GM18858 (cell line): ENCODE results near the gene HBG2.

Experiments used
- ATAC-seq: cut with Tn5 transposase; IDR thresholded peaks from one replicate; pipeline ENCODE4 v1.9.1; 2021; ENCODE audit not compliant: unreplicated experiment

The HBG2 gene

DNA sequence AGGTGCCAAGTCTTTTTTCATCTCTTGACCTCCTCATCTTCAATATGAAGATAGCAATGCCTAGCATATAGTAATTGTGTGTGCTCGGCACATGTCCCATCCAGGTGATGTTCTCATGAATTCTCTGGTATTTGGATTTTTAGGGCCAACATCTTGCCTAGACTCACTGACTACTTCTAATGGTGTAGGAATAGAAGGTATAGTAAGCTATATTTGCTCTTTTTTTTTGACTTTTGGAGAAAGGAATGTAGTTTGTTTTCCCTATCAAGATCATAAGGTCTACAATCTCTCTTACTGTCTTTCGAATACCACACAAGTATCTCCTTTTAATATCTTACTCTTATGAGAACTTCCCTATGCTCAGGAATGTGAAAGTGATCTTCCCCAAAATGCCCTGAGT lies 23.5 kb downstream of the HBG2 start:
- ATAC-seq = no peak

- ATAC-seq = no peak
These were observed 24.3 kb downstream of the HBG2 start for GRCh38 chr11:5230266-5230665.

DNA sequence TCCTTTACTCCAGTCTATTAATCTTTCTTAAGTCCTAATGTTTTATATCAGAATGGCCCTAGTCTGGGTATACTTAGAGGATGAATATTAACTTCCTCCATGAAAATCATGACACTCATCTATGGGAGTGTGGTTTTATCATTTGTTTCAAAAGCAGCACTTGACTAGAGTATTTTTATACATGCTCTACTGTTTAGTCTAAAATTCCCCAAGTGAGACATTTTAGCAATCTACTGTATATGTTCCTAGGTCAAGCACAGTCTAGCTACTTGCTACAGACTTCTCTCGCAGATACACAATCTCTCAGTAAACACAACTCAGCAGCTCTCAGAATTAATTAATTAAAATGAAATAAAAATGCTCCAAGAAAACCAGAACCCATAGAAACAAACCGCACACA lies 24.8 kb downstream of the HBG2 start:
- ATAC-seq = no peak

GRCh38 chr11:5229356-5229755 lies 25.2 kb downstream of the HBG2 start:
- ATAC-seq = no peak

- no peak for ATAC-seq
These were observed 26.5 kb downstream of the HBG2 start for GRCh38 chr11:5228124-5228523.

GRCh38 chr11:5227681-5228080 lies 26.9 kb downstream of the HBG2 start:
- no peak for ATAC-seq

DNA sequence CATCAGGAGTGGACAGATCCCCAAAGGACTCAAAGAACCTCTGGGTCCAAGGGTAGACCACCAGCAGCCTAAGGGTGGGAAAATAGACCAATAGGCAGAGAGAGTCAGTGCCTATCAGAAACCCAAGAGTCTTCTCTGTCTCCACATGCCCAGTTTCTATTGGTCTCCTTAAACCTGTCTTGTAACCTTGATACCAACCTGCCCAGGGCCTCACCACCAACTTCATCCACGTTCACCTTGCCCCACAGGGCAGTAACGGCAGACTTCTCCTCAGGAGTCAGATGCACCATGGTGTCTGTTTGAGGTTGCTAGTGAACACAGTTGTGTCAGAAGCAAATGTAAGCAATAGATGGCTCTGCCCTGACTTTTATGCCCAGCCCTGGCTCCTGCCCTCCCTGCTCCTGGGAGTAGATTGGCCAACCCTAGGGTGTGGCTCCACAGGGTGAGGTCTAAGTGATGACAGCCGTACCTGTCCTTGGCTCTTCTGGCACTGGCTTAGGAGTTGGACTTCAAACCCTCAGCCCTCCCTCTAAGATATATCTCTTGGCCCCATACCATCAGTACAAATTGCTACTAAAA lies 27.8 kb downstream of the HBG2 start, which contains the start of gene HBB:
HBB (minus strand) TSS at position 340 of the 579 bp plus-strand sequence; CDS start at position 290, 50 bp downstream.
- ATAC-seq = no peak

- ATAC-seq = no peak
These were observed 29.1 kb downstream of the HBG2 start for GRCh38 chr11:5225480-5225871.

DNA sequence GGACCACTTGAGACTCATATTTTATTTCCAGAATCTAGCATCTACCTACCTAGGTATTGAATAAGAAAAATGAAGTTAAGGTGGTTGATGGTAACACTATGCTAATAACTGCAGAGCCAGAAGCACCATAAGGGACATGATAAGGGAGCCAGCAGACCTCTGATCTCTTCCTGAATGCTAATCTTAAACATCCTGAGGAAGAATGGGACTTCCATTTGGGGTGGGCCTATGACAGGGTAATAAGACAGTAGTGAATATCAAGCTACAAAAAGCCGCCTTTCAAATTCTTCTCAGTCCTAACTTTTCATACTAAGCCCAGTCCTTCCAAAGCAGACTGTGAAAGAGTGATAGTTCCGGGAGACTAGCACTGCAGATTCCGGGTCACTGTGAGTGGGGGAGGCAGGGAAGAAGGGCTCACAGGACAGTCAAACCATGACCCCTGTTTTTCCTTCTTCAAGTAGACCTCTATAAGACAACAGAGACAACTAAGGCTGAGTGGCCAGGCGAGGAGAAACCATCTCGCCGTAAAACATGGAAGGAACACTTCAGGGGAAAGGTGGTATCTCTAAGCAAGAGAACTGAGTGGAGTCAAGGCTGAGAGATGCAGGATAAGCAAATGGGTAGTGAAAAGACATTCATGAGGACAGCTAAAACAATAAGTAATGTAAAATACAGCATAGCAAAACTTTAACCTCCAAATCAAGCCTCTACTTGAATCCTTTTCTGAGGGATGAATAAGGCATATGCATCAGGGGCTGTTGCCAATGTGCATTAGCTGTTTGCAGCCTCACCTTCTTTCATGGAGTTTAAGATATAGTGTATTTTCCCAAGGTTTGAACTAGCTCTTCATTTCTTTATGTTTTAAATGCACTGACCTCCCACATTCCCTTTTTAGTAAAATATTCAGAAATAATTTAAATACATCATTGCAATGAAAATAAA lies 29.8 kb downstream of the HBG2 start:
- ATAC-seq = no peak

GRCh38 chr11:5223686-5224085 lies 30.9 kb downstream of the HBG2 start:
- no peak for ATAC-seq

DNA sequence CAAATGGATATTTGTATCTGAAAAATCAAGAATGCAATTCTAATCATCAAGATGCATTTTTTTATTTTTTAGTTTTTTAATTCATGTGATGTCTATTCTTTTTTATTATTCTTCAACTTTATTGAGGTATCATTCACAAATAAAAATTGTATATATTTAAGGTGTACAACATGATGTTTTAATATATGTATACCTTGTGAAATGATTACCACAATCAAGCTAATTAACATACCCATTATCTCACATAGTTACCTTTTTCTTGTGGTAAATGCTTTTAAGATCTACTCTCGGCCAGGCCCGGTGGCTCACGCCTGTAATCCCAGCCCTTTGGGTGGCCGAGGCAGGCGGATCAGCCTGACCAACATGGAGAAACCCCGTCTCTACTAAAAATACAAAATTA lies 31.4 kb downstream of the HBG2 start:
- no peak for ATAC-seq

GRCh38 chr11:5210376-5210885 lies 44.1 kb downstream of the HBG2 start:
- ATAC-seq = no peak

DNA sequence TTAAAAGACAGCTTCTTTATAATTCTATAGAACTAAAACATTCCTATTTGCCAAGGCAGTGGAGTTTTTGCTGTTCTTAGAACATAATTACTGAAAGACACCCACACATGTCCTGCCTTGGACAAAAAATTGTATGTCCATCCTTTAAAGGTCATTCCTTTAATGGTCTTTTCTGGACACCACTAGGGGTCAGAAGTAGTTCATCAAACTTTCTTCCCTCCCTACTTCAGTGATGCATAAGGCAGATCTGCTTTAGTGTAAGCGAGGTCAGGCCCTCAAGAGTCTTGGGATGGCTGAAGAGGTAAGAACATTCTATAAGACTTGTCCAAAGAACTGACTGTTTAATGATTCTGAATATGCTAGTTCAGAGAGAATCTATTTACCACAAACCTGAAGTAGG lies 49.8 kb downstream of the HBG2 start:
- ATAC-seq = peak; percentile 49

GRCh38 chr11:5203366-5203765 lies 51.2 kb downstream of the HBG2 start:
- no peak for ATAC-seq
